HG03045 (cell line): ENCODE results near the gene GAS7.

ENCODE experiments used
- ATAC-seq: cut with Tn5 transposase; IDR thresholded peaks from one replicate; pipeline ENCODE4 v1.9.1; 2021; ENCODE audit warnings: mild to moderate bottlenecking, moderate library complexity; ENCODE audit not compliant: unreplicated experiment

Gene GAS7

DNA sequence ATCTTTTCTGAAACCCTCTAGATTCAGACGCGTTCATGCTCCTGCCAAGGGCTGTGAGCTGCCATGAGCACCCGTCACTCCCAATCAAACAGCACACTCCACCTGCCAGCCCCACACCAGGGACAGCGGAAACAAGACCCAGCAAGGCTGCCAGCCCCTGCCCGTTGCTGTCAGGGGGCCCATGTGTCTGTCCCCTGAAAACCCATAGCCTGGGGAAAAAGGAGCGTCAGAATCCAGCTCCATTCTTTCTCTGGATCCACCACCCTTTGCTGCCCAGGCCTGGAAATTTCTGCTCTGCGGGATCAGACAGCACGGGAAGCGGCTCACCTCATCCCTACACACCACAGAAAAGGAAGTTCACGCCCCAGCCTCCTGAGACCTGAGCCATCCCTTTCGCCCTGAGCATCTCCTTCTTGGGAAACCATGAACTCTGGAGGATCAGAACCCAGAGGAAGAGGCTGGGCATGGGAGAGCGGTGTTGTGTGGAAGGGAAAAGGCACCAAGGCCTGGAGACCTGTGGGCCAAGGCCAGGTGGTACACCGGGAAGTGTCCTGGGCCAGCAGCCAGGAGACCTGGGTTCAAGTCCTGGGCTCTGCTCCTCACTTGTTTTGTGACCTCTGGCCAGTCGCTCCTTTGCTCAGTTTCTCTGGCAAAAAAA, 241.8 kb downstream of the GAS7 start:
- no peak for ATAC-seq

DNA sequence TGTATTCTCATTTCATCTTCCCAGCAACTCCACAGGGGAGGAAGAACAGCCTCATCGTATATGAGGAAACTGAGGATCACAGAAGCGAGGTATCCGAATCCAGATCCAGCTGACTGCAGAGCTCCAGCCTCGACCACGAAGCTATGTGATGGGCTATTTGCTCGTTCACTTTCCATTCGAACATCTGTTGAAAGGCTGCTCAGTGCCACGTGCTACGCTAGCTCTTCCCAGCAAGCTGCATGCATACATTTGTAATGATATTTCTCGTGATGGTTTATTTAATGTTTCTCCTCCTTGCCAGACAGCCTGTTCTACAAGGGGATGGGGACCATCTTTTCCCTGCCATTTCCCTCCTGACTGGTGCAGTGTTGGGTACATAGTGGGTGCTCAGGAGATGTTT, 244.9 kb downstream of the GAS7 start:
- no peak for ATAC-seq

DNA sequence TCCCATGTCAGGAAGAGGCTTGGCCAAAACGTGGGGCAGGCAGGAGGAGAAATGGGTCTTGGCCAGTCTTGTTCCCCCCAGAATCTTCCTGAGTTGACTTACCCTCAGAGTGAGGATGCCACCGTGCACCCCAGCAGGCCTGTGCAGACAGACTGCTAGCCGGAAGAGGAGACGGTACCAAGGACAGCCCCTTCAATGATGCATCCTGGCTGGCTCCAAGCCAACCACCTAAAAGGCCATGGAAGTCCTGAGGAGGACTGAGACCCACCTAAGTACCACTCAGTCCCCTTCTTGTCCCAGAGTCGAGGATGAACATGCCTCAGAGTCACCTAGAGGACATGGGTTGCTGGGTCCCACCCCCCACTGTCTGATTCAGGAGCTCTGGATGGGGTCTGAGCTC, 246.6 kb downstream of the GAS7 start:
- no peak for ATAC-seq

DNA sequence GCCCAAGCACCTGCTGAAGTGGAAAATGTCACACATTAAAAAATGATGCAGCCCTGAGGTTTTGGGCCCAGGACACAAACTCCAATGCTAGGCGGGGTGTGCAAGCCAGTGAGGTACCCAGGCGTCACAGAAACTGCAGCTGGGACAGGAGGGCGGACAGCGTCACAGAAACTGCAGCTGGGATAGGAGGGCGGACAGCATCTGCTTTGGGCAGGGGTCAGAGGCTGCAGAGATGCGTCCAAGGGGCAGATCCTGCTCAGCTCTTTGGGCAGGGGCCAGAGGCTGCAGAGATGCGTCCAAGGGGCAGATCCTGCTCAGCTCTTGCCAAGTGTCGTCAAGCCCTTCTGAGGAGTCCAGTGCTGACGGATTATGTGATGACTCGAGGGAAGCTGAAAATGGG, 249.5 kb downstream of the GAS7 start:
- ATAC-seq, result no peak

DNA sequence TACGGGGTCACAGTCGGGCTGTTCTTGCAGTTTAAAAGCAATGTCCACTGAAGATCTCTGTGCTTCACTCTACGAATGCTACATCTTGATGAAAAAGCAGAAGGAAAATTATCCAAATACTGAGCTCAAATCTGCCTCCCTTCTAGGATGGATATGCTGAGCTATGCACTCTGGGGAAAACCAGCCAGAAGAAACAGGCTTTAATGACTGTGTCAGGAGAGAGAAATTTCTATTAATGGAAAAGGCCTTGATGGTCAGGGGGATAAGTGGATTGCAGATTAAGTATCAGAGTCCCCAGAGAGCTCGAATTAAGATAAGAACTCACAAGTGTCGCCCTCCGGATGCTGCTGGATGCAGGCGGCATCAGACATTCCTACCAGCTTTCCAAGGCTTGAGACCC, 253.7 kb downstream of the GAS7 start:
- ATAC-seq, result no peak

DNA sequence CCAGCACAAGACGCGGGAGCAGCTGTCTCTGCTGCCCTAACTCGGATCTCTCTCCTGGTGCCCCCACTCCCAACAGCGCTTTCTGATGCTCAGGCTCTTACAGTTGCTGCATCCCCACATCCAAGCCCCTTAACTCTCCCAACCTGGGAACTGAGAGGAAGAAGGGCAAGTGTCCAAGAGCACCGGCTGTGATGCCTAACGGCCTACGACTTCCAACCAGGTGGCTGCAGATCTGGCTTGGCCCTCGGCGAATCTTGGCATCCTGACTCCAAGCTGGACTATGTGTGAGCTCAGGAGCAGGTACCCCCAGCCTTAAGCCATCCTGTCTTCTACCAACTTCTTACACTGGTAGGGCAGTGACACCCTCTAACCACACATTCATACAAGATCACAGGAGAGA, 255.1 kb downstream of the GAS7 start:
- ATAC-seq, result no peak

DNA sequence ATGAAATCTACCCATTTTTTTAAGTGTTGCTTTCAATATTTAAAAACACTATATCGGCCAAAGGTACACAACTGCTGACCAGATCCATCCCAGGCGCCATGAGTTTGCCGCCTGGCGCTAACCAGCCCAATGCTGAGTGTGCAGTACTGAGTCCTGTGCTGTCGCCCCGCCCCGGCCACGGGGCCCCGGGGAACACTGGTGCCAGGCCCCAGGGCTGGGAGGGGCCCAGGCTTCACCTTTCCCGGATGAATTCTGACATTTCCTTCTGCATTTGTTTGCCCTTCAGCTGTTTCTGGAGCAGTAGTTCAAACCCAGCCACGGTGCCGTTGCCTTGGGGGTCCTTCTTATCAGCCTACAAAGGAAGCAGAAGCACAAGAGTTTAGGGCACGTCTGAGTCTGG, 255.5 kb downstream of the GAS7 start:
- no peak for ATAC-seq

DNA sequence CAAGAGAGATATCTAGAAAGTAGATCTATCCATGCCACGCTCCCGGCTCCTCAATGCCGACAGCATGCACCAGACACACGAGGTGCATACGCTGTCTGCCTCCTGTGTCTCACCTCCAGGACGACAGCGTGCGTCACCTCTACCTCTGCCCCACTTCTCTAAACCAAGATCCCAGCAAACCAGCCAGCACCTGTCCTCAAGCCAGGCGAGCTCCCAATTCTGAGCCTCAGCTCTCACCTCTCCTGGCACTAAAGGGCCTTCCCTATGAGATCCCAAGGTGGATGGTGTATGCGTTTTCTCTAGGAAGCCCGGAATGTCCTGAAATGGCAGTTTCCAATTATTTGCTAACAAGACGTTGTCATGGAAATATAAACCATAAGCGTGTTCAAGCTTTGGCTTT, 257.1 kb downstream of the GAS7 start:
- no peak for ATAC-seq

DNA sequence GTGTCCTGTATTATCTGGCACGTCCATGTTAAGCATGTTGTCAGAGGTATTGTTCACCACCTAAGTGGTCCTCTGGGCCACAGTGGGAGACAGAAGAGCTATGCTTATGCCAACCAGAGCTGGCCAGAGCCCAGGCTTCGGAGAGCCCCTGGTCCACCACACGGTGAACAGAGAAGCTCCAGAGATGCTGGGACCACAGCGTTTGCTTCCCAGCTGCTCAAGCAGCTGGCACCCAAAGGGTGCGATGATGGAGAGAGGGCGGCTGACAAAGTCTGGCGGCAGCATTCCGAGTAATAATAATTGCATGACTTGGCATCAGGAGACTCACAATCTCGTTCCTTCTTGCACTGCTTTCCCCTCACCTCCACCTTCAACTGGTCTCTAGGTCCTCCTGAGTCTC, 257.6 kb downstream of the GAS7 start:
- no peak for ATAC-seq

DNA sequence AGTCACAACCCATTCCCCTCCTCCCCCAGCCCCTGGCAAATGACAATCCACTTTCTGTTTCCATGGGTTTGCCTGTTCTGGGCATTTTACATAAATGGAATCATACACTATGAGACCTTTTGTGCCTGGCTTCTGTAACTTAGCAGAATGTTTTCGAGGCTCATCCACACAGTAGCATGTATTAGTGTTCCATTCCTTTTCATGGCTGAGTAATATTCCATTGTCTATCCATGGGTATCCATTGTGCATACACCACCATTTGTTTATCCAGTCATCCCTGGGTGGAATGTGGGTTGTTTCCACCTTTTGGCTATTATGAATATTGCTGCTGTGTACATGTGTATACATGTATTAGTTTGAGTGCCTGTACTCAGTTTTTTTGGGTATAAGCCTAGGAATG, 259.6 kb downstream of the GAS7 start:
- ATAC-seq, result no peak

DNA sequence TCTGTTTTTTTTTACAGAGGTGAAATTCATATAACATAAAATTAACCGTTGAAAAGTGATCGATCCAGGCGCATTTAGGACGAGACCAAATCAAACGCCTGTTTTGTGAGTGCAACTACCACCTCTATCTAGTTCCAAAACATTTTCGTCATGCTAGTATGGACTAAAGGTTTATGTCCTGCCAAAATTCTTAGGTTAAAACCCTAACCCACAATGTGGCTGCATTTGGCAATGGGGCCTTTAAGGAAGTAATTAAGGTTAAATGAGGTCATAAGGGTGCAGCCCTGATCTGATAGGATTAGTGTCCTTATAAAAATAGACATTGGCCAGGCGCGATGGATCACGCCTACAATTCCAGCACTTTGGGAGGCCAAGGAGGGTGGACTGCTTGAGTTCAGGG, 260.5 kb downstream of the GAS7 start:
- no peak for ATAC-seq

DNA sequence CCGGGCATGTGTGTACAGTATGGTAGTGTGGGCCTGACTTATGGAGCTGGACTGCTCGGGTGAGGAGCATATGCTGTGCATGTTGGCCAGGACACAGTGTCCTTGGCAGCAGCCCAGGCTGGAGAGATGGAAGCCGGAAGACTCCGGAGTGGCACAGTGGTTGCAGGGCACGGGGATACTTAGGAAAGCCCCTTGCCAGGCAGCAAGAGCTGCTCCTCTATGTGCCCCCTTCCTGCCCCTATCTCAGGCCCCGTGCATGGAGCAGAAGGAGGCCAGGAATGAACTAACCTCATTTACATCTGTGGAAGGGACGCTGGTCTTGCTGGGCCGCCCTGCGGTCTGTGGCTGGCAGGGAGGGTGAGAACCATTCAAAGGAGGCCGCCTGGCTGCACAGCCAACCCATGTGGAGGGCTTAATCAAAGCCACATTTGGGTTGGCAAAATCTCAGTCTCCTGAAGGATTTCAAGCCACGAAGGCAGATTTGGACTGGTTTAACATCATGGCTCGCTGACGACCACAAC, 261.1 kb downstream of the GAS7 start:
- ATAC-seq, result no peak

DNA sequence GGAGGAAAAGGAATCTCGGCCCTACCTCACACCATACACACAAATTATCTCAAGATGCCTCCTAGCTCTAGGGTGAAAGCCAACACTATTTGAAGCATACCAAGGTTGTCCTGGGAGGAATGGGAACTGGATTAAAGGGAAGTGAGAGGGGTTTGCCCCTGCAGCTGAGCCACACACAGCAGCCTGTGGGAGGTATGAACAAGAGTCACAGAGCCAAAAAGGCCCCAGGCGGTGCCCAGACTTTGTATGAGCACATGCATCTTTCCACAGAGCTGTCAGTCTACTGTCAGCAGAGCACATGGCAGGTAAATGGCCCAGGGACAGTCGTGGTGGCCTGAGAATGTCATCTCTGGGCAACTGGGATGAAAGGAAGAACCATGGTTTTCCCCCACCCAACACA, 262.3 kb downstream of the GAS7 start:
- no peak for ATAC-seq

DNA sequence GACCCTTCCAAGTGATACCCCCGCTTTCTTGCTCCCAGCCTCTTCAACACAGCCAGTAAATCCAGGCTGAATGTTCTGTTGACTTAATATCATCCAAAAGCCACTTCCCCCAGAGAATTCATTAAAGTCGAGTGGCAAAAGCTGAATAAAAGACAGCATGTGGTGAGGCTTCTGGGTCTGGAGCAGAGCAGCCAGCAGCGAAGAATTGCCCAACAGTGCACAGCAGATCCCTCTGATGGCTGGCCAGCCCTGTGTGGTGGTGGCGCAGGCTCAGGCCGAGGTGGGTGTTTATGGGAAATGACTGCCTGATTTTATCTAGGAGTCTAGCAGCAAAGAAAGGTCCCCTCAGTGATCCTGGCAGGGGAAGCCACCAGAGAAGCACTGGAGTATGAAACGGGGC, 263.0 kb downstream of the GAS7 start:
- ATAC-seq, result no peak

DNA sequence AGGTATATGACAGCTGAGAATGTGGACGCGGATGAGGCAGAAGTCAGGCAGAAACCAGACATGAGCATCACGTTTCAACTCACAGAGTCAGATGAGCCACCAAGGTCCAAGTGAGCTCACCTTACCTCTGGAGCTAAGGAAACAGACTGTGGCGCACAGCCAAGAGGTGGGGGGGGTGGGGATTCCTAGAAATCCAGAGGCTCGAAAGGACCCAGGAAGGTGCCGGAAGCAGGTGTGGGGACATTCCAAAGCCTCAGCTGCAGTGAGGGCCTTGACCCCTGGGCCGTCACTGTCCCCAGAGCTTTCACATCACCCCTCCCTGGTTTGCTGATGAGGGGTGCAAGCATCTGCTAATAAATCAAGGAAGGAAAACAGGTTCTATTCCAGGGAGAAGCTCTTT, 264.1 kb downstream of the GAS7 start:
- ATAC-seq, result no peak

DNA sequence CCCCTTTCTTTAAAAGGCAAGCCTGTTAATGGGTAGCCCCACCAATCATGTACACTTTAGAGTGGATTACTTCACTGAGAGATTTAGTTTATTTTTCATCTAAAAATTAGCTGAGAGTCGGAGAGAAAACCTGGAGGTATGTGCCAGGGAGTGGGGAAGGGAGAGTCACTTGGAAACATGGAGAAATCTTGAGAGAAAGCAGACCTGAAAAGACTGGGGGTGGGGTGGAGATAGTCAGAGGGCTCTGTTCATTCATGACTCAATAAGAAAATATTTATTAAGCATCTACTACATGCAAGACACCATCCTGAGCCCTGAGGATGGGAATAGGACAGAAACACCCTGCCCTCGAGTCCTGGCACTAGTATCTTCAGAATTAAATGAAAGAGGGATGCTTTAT, 265.9 kb downstream of the GAS7 start:
- no peak for ATAC-seq

DNA sequence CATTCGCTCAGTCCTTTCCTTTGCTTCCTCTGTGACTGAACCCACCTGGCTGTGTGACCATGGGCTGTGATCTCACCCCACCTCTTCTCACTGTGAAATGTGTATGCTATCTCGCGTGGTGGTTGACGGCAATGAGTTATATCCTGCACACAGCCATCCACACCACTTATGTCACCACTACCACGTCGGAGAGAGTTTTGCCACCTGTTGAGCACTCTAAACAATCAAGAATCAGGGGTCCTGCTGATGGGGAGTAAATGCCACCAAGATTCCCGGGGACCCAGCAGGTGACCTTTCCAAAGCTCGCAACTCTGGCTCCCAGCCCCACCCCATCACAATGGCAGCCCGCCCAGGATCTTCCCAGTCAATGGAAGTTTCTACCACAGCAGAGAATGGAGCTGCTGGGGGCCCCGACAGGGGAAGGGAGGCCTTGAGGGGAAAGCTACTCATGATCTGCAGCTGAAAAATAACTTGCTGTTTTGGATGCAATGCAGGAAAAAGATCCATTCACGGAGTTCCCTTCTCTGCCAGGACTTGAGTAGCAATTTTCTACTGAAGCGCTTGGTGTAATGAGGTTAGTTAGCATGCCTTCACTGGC, 267.2 kb downstream of the GAS7 start:
- ATAC-seq, result no peak

DNA sequence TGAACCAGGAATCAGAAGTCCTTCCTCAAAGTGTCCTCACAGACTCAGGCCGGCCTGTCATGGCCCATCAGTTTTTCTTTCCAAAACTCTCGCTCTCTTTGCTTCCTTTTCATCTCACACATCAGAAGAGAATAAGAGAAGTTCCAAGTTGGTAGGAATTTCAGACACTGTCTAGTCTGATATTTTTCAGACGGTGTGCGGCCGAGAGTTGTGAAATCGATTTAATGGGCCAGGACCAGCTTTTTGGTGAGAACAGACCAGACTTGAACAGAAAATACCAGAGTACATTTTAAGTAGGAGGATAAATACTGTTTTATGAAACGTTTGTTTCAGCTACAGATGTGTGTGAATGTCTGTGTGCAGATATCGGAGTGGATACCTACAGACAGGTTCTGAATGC, 268.5 kb downstream of the GAS7 start:
- no peak for ATAC-seq

DNA sequence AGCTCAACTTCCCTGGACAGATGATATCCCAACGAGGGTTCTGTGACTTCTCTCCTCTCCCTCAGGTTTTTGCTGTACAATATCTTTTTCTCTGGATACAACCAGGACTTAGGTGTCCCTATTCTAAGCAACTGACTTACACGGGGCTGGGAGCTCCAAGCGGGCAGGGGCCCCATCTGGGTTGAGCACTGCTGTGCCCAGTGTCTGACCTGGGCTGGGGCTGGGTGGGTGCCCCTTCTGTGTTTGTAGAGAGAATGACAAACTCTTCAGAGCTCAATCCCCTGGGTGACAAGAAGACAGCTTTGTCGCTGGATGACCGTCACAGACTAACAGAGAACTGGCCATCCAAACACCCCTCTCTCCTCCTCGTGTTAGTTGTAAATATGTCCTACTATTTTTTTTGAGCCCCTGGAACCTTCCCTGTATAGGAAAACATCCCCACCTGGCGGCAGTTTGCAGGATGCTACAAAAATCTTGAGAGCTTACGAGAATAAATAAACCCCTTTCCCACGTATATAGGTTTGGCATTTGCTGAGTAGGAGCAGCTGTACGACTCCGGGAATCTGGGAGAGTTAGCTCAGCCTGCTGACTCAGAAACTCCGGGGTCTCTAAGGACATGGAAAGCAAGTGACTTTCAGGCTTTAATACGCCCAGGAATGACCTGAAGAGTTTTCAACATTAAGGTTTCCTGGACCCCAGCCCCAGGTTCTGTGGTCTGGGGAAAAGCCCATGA, 269.6 kb downstream of the GAS7 start:
- no peak for ATAC-seq

DNA sequence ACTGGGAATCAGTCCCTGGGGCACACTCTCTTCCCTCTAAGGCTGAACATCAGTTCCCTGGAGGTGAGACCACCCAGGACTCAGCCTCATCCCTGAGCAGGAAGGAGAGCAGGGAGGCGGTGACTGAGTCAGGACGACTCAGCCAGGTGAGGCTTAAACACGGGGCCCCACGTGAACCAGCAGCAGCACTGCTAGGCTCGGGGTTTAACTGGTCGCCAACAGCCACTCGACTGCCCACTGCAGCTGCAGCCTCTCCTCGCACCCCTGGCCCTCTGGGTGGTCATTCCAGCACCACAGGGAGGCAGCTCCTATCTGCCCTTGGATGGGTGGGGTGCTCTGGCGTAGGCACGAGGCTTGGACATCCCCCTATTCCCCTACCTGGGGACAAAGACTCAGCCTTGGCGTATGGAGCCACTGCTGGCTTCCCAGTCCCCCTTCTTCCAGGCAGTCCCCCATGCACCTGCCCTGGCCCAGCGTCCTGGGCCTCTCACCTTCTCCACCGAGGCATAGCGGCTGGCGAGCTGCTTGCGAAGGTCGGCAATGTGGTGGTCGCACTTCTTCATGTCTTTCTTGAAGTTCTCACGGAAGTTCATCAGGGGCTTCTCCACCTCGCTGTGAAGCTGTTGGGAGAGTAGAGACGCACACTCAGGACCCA, 272.1 kb downstream of the GAS7 start:
- ATAC-seq, result no peak

DNA sequence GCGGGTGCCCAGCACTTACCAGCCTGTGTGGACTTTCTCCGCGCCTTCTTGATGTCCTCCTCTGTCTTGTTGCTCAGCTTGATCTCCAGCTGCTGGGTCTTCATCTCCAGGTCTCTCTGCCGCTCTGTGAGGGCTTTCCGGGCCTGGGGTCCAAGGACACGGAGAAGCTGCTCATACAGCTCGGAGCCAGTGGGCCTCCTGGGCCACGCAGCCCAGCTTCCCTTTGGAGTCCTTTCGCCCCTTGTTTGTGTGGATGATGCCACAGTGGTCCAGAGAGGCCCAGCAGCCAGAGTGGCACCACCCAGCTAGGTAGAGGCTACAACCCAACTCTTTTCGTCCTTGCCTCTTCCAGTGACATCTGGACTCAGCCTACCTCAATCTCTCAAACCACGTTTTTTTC, 272.9 kb downstream of the GAS7 start:
- no peak for ATAC-seq

DNA sequence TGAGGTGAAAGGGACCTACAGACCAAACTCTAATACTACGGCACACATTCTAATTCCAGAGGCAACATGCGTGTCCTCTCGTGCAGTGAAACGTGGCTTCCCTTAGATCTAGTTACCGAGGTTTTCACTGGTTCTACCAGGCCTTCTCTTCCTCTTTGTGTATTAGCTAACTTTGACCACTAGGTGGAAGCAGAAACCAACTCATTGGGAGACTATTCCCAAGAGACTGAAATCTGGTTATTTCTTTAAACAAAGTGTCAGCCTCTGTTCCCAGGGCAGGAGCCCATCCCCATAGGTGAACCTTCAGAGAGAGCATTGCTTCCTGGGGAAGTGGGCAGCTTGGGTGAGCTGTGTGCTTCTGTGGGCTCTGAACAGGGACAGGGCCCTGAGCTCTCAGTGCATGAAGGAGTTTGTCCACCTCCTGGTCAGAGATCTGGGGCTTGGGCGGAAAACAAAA, 273.6 kb downstream of the GAS7 start:
- ATAC-seq, result no peak
